Brain pericyte (primary cell): Measurements from ENCODE around the gene ITPK1.

Experiments
- DNase-seq: peaks from one replicate; pipeline ENCODE4 v3.0.0-alpha.2; 2012; ENCODE audit warnings: low read depth, low spot score

Gene ITPK1

DNA sequence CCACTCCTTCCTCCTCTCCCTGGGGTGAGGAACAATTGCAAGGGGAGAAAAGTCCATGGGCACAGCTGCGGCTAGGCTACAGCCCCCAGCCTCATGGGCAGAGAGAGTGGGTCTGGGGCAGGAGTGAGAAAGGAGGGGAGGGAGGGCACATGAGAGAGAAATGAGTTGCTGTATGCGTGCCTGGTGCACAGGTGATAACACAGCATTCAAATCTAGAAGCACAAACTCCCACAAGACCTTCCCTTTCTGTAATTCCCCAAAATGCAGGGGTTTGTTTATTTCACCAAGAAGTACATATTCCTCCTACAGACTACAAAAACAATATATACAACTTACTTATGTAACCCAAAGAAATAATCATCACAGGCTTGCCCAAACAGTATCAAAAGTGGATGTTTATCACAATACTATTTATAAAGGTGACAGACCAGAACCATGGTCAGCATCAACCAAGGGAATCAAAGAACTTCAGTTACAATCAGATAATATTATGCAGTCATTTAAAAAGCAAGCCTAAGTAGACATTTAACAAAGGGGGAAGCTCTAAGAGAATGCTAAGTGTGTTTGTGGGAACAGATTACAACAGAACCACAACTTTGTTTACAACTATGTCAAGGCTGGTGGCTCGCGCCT is 54.2 kb downstream of the ITPK1 start:
- DNase-seq: no peak

DNA sequence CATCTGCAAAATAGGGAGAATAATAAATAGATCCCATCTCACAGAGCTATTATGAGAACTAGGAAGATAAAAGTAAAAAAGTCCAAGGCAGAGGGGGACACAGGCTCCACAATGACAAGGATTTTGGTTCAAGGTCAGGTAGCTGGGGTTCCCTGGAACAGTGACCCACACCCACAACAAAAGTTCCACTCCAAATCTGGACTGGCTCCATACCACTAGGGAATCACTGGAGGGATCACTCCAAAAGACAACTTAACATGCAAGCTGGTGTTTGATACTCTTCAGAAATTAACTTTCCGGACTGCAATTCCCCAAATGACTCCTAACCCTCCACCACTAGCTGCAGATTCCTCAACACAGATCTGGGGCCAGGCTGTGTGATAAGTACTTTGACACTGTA is 54.9 kb downstream of the ITPK1 start:
- no peak for DNase-seq

GRCh38 chr14:93059917-93060545 is 55.7 kb downstream of the ITPK1 start:
- no peak for DNase-seq

GRCh38 chr14:93059260-93059659 is 56.5 kb downstream of the ITPK1 start:
- no peak for DNase-seq

DNA sequence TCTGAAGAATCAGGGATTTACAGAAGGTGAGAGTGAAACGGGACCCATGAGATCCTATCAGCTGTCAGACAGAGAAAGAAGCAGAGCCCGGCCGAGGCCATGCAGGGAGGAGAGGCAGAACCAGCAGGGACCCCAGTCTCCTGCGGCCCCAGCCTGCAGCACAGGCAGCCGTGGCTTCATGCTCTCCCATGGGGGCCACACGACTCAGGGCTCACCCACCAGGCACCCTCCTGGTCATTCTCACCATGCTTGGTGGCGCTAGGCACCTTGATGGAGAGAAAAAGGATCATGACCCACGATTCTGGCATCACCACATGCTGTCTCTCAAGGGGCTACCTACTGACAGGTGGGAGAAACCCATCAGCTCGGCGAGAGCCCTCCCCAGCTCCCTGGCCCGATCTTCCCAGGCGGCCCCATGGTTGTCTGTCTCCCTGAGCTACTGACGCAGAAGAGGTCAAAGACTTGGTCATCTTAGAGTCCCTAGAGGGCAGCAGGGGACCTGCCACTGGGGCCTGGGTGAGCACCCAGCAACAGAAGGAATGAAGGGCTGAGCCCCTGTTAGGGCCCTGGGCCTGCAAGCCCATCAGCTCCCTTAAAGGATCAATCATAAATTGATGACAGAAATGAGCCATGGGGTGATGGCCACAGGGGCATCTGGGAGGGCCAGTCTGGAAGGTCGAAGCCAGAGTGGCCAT is 58.0 kb downstream of the ITPK1 start:
- no peak for DNase-seq

DNA sequence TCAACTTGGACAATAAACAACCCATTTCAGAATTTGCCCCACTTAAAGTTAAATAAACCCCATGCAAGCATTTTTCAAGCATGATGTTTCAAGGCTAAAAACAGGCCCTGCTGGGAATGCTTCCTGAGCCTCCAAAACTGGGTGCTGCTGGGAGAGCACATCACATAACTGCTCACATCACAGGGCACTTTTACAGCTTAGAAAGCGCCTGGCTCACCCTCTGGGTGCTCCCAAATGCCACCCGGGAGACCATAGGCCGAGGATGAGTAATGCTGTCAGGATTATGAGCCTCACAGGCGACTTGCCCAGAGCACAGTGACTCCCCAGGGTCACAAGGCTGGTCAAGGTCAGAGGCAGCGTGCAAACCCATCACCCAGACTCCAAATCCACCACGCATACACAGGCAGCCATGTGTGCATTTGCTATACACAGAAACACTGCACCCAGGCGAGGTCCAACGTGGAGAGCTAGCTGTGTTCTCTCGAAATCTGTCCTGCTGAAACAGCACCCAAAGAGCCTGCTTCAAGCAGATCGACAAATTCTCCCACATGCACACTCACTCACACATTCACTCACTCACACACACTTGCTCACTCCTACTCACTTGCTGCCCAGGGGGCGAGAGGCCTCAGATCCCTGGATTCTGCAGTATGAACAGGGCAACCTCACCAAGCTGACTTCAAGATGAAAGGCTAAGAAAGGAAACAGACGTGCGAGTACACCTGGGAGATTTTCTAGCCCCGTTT is 58.7 kb downstream of the ITPK1 start:
- DNase-seq: no peak

DNA sequence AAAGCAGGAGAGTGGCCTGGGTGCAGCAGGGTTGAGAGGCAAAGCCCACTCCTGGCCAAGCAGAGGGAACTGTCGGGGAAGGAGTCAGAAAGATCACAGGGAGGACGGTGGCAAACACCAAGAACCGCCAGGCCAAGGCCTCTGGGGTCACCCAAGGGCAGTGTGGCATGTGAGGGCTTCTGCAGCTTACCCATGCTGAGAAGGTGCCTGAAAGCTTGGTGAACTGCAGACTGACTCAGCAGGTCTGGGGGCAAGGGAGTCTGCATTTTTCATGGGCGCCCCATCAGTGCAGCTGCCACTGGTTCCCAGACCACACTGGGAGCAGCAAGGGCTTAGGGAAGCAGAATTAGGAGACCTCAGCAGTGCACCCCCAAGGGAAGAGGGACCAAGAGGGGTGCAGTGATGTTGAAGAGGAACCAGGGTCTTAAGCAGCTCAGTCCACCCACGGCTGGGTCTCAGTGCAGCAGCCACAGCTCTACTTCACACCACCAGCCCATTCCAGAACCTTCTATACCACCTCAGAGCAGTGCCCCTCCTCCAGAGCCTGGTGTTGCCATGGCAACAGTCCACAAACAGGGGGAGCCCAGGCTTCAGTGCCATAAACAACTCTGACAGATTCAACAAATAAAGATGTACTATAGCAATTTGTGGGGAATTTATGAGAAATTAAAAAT is 59.4 kb downstream of the ITPK1 start:
- no peak for DNase-seq

DNA sequence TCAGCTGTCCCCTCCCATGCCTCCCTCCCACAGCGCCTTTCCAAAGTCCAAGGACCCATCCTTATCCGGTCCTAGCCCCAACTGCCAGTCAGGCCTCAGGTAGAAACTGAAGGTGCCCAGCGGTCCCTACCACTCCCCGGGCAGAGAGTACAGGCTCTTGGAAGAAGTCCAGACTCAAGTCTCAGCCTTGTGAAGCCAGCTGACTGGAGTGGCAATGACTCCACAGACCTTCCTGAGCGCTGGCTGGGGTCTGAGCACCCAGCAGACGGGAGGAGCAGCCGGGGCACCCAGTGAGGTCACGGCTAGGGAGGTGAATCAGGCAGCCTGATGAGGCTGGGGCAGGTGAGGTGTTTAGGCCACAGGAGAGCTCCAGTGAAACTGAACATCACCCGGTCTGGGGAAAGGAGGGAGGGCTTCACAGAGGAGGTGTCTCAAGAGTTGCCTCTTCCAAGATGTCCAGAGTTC is 60.0 kb downstream of the ITPK1 start:
- DNase-seq: no peak

GRCh38 chr14:93054876-93055275 is 60.8 kb downstream of the ITPK1 start:
- DNase-seq: no peak

DNA sequence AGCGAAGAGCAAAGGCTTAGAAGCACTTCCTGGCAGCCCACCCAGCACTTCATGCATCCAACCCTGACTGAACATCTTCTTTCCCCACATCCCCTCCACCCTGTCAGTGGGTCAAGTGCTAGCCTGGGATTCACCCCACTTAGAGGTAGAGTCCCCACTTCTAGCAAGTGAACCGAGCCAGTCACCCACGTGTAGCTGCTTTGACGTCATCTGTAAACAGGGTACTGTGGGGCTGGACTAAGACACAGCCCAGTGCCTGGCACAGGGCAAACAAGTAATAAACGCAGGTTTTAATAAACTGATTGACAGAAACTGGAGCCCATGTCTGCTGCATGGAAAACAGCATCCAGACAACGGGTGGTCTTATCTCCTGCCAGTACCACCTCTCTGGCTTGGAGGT is 61.7 kb downstream of the ITPK1 start:
- DNase-seq: no peak

DNA sequence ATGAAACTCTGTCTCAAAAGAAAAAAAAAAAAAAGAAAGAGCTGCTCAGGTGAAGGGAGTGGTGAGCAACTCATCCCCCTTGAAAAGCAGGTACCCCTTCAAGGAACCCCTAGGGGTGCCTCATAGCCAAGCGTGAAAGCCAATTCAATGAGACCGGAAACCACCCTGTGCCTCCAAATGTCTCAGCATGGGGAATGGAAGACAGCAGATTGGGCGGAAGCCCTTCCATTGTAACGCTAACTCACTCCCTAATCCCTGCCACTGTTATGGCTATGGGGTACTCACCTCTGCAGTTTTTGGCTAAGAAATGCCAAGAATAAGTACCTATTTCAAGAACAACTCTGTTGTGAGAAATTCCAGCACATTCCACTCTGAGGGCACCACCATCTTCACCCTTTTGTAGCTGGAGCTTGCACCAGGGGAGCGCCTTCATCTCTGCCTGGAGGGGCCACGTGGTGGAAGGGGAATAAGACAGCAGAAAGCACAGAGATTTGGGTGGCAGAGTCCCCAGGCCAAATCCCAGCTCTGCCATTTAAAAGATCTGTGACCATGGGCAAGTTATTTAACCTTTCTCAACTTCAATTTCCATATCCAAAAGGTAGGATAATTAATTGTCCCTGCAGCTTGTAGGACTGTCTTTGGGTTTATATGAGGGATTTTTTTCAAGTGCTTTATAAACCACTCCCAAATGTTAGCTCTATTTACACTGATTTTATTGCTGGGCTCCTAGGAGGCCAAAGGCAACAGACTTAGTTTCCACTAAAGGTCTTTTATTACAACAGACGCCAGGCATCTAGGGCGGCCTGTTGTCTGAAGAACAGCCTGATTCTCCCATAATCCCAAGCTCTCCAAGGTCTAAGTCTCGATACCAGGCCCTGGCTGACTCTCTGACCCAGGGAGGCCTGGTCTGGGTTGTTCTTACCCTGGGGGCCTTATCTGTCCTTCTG is 63.9 kb downstream of the ITPK1 start:
- DNase-seq: no peak

- DNase-seq: no peak
These were observed 65.0 kb downstream of the ITPK1 start for GRCh38 chr14:93050761-93051160.

DNA sequence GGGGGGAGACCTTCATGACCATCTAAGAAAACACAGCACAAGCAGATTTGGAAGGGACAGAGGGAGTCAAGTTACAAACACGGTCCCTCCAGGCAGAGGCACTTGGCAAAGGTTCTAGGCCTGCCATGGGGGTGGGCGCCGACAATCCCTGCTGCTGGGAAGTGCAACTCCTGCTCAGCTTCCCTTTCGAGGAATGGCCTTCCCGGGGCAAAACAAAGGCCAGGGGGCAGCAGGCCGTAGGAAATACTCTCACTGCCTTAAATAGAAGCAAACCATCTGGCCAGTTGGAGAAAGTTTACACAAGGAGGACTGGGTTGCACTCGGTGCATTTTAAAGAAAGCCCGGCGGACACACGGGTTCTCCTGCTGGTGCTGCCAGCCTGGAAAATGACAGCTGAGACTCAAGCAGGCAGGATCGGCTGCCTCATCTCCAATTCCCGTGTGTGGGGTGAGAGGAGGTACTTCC is 65.8 kb downstream of the ITPK1 start:
- DNase-seq: no peak

DNA sequence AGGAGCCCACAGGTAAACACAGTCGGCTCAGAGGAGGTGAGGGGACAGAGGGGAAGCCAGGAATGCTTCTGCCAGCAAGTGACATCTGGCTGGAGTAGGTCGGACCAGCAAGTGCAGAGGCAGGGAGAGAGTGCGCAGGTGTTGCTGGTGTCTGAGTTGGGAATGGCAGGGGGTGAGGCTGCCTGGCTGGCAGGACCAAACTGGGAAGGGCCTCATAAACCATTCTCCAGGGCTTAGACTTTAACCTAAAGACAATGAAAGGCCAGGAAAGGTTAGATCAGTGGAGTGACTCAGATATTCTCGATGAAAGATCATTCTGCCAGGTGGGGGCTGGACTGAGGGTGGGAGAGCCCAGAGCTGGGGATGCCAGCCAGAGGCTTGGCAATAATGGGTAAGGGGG is 66.4 kb downstream of the ITPK1 start:
- no peak for DNase-seq

GRCh38 chr14:93048843-93049242 is 66.9 kb downstream of the ITPK1 start:
- no peak for DNase-seq

DNA sequence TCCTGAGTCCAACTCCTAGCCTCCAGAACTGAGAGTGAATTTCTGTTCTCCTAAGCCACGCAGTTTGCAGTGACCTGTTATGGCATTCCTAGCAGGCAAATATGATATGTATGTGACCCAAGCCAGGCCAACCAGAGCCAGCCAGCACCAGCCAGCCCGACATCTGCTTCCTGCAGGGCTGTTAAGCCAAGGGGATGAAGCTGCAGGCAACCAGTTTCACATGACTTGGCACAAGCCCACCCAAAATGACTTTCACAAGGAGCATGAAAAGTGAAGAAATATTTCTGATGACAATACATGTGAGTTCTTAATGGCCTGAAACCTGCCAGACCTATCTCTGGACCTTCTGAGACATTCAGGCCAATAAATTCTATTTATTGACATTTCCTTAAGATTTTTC is 68.1 kb downstream of the ITPK1 start:
- no peak for DNase-seq

DNA sequence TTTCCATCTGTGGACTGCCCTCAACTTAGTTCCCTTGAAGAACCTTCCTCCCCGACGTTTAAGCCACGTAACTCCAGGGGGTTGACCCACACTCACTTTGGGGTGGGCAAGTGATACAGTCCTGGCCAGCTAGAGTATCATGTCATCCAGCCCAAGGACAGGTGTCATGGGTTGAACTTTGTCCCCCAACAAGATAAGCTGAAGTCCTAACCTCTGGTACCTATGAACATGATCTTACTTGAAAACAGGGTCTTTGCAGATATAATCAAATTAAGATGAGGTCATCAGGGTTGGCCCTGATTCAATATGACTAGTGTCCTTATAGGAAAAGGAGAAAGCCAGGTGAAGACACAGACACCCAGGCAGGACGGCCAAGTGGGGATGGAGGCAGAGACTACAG is 68.6 kb downstream of the ITPK1 start:
- DNase-seq: no peak

GRCh38 chr14:93046705-93047050 is 69.0 kb downstream of the ITPK1 start:
- DNase-seq: no peak

GRCh38 chr14:93045965-93046704 is 69.6 kb downstream of the ITPK1 start:
- no peak for DNase-seq

GRCh38 chr14:93045211-93045674 is 70.5 kb downstream of the ITPK1 start:
- DNase-seq: no peak
